HG03039 (cell line): ENCODE data around the gene UBA7.
"Not testable (repeated sequence)": the region's sequence is repeated elsewhere in the genome, so short reads cannot be mapped to it uniquely, and the experiment has no call there.

Experiments
- ATAC-seq: cut with Tn5 transposase; IDR thresholded peaks from one replicate; pipeline ENCODE4 v1.9.1; 2021; ENCODE audit warnings: mild to moderate bottlenecking, moderate library complexity; ENCODE audit not compliant: unreplicated experiment

The UBA7 gene

GRCh38 chr3:49786357-49787181 lies 27.2 kb downstream of the UBA7 start, which contains the start of gene IP6K1:
Gene IP6K1 (minus strand): TSS chr3:49786542. CDS start chr3:49748040, 38,502 bp downstream.
- peak; percentile 96 for ATAC-seq

DNA sequence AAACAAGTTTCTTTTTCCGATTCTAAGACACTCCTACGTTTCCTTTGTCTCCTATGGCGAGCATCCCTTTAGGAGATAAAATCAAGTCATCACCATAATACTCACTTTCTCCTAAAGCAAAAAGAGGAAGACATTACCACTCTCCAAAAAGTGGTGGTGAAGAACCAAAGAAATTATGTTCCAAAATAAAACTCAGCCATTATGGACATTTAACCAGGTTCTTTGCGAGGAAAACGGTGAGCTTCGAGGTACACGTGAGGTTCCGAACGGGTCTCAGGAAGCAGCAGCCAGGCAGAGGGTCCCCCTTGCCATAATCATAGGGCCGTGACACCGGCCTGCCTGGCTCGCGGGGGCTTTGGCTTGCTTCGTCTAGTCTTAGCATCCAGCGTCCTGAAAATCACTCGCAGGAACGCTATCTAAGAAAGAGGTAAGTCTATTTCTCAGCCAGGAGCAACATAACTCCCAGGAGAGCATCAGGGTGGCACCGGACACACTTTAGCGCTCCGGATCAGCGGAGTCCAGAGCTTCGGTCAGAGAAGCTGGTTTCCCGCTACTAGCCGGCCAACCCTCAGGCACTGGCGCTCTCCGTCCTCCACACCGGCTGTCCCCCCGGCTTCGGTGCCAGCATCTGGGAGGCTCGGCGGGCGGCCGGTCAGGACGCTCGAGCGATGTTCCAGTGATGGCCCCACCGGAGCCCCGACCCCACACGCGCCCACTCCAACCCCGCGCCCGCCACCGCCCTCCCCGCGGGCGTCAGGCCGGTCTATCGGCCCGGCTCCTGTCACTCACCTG lies 28.0 kb downstream of the UBA7 start:
- ATAC-seq: peak; percentile 38

DNA sequence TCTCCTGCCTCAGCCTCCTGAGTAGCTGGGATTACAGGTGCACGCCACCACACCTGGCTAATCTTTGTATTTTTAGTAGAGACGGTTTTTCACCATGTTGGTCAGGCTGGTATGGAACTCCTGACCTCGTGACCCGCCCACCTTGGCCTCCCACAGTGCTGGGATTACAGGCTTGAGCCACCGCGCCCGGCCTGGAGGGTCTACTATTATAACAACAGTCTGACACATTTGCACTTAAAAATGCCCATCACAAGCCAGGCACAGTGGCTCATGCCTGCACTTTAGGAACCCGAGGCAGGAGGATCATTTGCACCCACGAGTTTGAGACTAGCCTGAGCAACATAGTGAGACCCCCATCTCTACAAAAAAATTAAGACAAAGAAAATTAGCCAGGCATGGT lies 31.5 kb downstream of the UBA7 start:
- not testable (repeated sequence) for ATAC-seq

DNA sequence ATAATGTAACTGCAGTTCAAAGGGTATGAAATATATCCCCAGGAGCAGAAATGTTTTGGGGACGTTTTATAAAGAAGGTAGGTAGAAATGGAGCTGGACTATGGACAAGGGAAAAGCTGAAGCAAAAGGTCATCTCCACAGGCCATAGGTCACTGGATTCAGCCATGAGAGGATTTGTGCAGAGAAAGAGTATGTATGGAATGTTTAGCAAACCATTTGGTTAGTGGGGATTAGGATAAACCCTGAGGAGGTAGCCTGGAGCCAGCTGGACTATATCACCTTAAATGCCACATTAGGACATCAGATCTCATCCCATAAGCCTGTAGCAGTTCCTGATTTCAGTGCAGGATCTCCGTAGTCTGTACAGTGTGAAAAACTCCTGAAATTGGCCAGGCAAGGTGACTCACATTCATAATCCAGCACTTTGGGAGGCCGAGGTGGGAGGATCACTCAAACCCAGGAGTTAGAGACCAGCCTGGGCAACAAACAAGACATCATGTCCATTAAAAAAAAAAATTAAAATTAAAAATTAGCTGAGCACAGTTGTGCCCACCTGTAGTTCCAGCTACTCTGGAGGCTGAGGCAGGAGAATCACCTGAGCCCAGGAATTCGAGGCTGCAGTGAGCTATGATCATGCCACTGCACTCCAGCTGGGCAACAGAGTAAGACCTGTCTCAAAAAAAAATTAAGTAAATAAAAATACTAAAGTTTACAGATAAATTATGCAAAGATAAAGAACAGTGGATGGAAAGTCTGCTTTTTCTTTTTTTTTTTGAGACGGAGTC lies 32.1 kb downstream of the UBA7 start:
- ATAC-seq: no peak

DNA sequence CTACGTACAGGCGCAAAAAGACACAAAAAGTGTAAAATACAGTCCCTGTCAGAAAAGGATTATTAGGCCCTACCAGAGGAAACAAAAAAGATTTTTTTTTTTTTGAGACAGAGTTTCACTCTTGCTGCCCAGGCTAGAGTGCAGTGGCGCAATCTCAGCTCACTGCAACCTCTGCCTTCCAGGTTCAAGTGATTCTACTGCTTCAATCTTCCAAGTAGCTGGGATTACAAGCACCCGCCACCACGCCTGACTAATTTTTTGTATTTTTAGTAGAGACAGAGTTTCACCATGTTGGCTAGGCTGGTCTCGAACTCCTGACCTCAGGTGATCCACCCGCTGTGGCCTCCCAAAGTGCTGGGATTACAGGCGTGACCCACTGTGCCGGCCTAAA lies 32.8 kb downstream of the UBA7 start:
- not testable (repeated sequence) for ATAC-seq

- no peak for ATAC-seq
These were observed 33.4 kb downstream of the UBA7 start for GRCh38 chr3:49780080-49780974.

DNA sequence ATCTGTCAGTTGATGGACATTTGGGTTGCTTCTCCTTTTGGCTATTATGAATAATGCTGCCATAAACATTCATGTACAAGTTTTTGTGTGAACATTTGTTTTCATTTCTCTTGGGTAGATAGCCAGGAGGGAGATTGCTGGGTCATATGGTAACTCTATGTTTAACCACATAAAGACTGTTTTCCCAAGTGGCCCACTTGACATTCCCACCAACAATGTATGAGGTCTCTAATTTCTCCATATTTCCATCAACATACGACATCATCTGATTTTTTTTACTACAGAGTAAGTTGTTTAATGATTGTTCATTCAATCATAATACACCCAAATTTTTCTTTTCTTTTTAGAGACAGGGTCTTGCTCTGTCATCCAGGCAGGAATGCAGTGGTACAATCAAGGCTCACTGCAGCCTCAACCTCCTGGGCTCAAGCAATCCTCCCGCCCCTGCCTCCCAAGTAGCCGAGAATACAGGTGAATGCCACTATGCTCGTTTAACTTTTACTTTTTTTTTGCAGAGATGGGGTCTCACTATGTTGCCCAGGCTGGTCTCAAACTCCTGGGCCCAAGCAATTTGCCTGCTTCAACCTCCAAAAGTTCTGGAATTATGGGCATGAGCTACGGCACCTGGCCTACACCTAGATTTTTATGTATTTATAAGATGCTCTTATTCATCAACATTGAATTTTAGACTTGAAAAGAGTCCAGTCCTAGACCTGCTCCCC lies 34.2 kb downstream of the UBA7 start:
- no peak for ATAC-seq

DNA sequence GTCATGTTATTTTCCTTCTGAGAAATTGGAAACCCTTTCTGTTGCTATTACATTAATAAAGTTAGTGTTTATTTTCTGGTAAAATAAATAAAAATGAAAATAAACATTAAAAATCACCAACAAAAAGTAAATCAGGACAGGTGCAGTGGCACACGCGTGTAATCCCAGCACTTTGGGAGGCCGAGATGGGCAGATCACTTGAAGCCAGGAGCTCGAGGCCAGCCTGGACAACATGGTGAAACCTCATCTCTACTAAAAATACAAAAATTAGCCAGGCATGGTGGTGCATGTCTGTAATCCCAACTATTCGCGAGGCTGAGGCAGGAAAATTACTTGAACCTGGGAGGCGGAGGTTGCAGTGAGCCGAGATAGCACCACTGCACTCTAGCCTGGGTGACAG lies 37.7 kb downstream of the UBA7 start:
- not testable (repeated sequence) for ATAC-seq

DNA sequence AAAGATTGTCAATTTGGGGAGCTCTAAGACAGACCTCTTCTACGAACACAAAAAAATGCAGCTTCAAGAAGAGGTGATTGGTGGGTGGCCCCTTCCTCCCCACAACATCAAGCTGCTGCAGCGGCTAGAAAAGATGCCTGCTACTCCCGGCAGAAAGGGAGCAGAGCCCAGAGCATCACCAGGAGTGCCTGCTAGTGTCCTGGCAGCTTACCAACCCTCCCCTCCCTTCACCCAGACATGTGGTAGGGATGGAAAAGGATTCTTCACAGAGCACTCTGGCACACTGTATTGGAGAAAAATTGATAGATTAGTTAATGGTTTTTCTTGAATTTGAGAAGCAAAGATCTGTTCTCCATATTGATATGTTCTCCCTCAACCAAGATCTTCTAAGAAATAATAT lies 38.2 kb downstream of the UBA7 start:
- ATAC-seq: no peak

- no peak for ATAC-seq
These were observed 41.0 kb downstream of the UBA7 start for GRCh38 chr3:49772703-49773102.

GRCh38 chr3:49771340-49771938 lies 42.3 kb downstream of the UBA7 start:
- ATAC-seq: no peak

DNA sequence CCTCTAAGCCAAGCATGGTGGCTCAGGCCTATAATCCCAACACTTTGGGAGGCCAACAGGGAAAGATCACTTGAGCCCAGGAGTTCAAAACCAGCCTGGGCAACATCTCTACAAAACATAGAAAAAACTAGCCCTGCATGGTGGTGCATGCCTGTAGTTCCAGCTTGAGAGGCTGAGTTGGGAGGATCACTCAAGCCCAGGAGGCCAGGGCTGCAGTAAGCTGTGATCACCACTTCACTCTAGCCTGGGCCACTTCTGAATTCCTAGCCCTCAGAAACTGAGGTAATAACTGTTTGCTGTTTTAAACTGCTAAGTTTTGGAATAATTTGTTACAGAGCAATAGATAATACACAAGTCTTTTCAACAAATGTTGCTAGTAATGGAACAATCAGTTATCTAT lies 43.8 kb downstream of the UBA7 start:
- no peak for ATAC-seq

DNA sequence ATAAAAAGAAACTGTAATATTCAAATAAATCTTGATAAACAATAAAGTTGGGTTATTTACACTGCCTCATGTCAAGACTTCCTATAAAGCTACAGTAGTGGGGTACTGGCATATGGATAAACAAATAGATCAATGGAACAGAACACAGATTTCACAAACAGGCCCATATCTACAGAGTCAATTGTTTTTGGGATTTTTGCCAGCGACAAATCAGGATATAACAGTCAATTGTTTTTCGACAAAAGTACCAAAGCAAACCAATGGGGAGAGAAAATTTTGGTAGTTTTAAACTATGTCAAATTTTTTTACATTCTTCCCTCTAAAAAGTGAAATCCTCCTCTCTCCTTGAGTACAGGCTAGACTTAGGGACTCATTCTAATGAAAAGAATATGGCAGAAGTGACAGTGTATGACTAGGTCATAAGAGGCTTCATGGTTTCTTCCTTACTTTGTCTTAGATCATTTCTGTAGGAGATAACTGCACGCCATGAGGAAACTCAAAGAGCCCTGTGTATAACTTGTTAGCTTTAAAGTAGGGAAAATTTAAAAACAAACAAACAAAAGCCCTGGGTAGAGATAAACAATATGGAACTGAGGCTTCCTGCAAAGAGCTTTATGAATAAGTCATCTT lies 44.4 kb downstream of the UBA7 start:
- no peak for ATAC-seq

- no peak for ATAC-seq
These were observed 49.8 kb downstream of the UBA7 start for GRCh38 chr3:49763981-49764380.

DNA sequence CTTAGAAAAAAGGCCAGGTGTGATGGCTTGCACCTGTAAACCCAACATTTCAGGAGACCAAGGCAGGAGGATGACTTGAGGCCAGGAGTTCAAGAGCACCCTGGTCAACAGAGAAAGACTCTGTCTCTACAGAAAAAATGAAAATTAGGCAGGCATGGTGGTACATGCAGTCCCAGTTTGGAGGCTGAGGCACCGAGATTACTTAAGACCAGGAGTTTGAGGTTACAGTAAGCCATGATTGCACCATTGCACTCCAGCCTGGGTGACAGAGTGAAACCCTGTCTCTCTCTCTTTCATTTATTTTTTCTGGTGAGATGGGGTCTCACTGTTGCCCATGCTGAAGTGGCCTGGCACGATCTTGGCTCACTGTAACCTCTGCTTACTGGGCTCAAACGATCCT lies 52.1 kb downstream of the UBA7 start:
- ATAC-seq: no peak

DNA sequence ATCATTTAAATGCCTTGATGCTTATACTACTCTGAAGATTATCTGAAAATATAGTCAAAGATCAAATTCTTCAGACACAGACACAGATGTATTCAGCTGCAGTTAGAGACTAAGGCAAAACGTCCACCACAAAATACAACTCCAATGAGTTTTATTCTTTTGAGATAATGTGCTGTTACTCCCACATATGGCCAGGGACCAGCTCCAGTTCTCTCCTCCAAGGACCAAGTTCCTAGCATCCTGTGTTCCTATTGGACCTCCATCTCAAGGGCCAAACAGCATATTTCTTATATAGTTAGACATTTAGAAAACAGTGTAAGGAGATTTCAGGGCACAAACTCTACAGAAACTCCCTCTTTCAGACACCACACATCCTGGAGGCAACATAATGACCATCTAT lies 54.5 kb downstream of the UBA7 start:
- ATAC-seq: no peak

DNA sequence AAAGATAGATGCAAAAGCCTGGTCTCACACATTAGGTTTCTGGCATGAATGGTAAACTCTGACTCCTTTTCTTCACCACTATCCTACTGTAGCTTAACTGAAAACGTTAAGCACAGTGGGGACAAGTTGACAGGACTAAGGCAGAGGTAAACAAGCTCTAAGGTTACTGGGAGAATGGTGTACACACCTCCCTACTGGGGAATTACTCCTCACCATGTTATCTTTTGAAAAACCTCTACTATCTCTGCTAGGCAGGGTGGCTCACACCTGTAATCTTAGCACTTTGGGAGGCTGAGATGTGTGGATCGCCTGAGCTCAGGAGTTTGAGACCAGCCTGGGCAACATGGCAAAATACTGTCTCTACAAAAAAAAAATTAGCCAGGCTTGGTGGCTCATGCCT lies 56.6 kb downstream of the UBA7 start:
- no peak for ATAC-seq

DNA sequence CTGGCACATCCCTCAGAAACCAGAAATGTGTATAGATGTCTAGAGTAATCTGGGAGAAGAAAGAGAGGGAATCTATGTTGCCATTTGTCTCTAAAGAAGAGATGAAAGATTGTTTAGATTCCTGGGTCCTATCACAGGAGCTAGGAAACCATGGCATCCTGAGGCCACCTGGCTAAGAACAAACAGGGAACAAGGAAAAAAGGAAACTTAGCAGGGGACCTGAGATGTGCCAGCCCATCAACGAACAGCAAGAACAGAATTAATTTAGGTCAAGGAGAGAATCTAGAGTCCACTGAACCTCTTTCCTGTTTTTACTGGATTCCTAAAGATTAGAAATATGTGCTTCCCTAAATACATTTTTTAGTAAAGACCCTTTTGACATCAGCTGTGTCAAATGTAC lies 57.7 kb downstream of the UBA7 start:
- ATAC-seq: no peak
